HG02840 (cell line): ENCODE results near the gene UBXN11.
"Not testable (repeated sequence)": the region's sequence is repeated elsewhere in the genome, so short reads cannot be mapped to it uniquely, and the experiment has no call there.

ENCODE experiments used
- ATAC-seq: cut with Tn5 transposase; IDR thresholded peaks from one replicate; pipeline ENCODE4 v1.9.1; 2021; ENCODE audit warnings: mild to moderate bottlenecking, moderate library complexity, moderate number of reproducible peaks; ENCODE audit not compliant: unreplicated experiment, low FRiP score

The UBXN11 gene

GRCh38 chr1:26337206-26337535 is 30.7 kb upstream of the UBXN11 start:
- ATAC-seq = no peak

DNA sequence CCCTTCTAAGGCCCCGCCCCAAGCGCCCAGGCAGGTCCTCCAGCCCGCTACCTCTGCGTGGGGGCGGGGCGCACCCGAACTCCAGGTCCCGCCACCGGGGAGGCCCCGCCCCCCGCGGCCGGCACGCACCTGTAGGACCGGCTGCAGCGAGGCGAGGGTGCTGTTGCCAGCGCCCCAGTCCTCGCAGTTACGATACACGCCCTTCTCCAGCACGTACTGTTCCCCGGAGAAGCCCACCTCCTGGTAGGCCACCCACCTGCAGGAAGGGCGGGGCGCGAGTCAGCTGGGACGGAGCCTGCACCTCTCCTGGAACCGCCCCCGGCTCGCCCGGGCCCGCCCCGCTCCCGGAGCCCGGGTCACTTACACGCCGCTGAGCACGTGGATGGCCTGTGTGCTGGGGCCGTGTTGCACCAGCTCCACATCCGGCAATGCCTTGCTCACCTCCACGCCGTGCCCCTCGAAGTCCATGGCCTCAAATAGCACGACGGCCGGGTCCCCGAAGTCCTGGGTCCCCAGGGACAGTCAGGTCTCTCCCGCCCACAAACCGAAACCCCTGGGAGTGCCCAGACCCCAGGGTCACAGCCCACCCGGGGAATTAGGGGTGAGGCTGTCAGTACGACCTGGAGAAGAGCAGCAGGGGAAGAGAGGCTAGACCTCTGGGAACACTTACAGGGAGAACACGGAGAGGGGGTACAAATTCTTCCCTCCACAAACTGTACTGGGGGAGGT is 30.2 kb upstream of the UBXN11 start:
- no peak for ATAC-seq

- no peak for ATAC-seq
Measured at GRCh38 chr1:26335774-26336476, 29.5 kb upstream of the UBXN11 start.

GRCh38 chr1:26333312-26333711 is 26.9 kb upstream of the UBXN11 start:
- not testable (repeated sequence) for ATAC-seq

- ATAC-seq = no peak
Measured at GRCh38 chr1:26330276-26330675, 23.8 kb upstream of the UBXN11 start.

- ATAC-seq = not testable (repeated sequence)
Measured at GRCh38 chr1:26329380-26329779, 22.9 kb upstream of the UBXN11 start.

DNA sequence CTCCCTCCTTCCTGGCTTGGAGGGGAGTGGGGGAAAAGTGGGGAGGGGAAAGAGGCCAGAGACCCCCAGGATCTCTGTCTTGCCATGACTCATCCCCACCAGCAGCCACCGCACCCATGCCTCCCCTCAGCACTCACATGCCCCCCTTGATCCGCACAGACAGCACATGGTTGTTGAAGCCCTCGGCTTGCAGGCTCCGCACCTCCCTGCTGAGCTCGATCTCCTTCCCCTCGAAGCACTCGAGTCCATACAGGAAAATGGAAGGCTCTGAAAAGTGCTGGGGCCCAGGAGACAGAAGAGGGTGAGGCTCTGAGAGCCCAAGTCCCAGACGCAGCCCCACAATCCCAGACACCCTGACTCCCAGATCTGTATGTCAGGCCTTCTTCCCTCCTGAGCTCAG is 22.2 kb upstream of the UBXN11 start:
- ATAC-seq = no peak

GRCh38 chr1:26327956-26328362 is 21.5 kb upstream of the UBXN11 start:
- no peak for ATAC-seq

GRCh38 chr1:26324550-26324949 is 18.1 kb upstream of the UBXN11 start:
- ATAC-seq = no peak

DNA sequence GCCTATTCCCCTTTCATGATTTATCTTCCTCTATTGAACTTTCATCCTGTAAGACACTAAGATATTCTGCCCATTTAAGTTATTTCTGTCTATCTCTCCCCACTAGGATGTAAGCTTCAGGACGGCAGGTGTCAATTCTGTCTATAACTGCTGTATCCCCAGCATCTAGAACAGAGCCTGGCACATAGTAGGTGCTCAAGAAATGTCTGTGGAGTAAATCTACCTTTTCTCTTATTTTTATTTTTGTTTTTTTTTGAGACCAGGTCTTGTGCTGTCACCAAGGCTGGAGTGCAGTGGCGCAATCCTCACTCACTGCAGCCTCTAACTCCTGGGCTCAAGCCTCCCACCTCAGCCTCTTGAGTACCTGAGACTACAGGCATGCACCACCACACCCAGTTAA is 16.9 kb upstream of the UBXN11 start:
- no peak for ATAC-seq

DNA sequence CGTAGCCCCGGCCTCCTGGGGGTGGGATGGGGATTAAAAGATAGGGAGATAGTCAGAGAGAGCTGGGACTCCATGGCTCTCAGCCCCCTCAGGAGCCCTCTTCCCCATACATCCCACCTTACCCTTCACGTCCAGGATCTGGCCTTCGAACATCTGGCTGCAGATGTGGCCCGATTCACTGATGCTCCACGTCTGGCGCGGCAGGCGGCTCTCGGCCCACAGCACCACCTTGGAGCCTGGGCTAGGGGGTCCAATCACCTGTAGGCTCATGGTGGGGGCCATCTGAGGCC is 15.6 kb upstream of the UBXN11 start:
- no peak for ATAC-seq

- ATAC-seq = no peak
Measured at GRCh38 chr1:26321315-26322041, 15.0 kb upstream of the UBXN11 start.

- ATAC-seq = no peak
Measured at GRCh38 chr1:26320896-26321295, 14.5 kb upstream of the UBXN11 start.

- no peak for ATAC-seq
Measured at GRCh38 chr1:26318338-26319064, 12.1 kb upstream of the UBXN11 start.

DNA sequence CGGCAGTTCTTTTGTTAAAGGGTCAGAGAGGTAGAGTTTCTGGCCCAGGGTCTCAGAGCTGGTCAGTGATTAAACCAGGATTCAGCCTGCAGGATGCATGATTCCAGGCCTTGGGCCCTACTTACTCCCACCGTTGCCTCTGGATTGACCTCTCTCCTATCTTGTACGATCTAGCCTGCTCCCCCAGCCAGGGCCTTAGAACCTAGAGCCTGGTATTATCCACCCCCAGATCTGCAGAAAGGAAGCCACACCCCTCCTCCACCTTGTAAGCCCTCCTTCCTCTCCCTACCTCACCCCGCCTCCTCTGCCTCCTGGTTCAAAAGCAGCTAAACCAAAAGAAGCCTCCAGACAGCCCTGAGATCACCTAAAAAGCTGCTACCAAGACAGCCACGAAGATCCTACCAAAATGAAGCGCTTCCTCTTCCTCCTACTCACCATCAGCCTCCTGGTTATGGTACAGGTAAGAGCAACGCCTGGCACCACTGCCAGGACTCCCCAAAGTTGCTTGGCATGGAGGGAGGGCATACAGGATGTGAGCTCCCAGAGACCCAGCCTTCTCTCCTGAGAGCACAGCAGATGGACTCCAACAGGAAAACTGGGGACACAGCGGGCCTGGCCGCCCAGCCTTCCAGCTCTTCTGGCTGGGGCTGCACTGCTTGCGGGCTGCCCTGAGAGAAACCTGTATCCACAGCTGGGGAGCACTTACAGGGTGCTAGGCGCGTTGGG is 11.3 kb upstream of the UBXN11 start, which contains the start of gene CD52:
CD52 (plus strand) TSS at position 347 of the 726 bp plus-strand sequence; CDS start at position 407, 60 bp downstream.
- no peak for ATAC-seq

DNA sequence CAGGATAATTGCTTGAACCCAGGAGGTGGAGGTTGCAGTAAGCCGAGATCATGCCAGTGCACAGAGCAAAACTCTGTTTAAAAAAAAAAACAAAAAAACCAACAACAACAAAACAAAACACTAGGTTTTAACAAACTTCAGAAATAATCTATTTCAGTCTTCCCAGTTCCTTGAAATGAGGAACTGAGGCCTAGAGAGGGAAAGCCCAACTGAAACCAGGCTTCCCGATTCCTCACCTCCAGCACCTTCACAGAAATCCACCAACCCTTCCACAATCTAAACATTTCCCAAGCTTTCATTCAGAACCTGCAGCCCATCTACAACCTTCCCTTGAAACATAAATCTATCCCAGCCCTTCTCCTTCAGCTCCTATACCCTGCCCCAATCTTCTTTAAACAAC is 10.7 kb upstream of the UBXN11 start:
- no peak for ATAC-seq

DNA sequence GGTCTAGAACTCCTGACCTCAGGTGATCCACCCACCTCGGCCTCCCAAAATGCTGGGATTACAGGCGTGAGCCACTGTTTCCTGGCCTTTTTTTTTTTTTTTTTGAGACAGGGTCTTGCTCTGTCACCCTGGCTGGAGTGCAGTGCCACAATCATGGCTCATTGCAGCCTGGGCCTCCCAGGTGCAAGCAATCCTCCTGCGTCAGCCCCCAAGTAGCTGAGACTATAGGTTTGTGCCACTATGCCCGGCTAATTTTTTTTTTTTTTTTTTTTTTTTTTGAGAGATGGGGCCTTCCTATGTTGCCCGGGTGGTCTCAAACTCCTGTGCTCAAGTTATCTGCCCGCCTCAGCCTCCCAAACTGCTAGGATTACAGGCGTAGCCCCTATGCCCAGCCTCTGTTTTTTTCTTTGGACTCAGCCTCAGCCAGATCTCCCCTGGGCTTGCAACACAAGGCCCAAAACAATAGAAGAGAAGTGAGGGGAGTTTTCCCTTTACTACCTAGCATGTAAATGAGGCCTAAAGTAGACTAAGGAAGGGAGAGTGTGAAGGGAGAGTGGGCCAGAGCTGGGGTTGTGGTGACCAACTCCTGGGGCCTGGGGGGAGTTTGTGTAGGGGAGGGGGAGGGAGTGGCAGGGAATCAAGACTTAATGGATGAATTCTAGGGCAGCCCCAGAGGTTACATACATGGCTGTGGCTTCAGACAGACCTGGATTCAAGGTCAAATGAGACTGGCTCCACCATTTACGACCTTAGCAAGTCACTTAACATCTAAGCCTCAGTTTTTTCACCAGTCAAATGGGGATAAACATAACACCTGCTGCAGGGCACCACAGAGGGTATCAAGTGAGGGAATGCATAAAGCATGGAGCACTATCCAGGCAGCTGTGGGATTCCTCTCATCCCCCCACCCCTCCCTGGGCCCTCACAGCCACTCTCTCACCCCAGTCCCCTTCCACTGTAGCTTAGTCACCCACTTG is 9.7 kb upstream of the UBXN11 start:
- ATAC-seq = no peak

GRCh38 chr1:26314501-26314900 is 8.1 kb upstream of the UBXN11 start:
- no peak for ATAC-seq
